HG03064 (cell line): ENCODE measurements around the gene SLC22A5.
A peak's percentile ranks its signal among the peaks of the same experiment; 100 is the strongest.
"Not testable (repeated sequence)": the region's sequence is repeated elsewhere in the genome, so short reads cannot be mapped to it uniquely, and the experiment has no call there.

ENCODE experiments used
- ATAC-seq: cut with Tn5 transposase; IDR thresholded peaks from one replicate; pipeline ENCODE4 v1.9.1; 2021; ENCODE audit warnings: low read depth; ENCODE audit not compliant: unreplicated experiment

SLC22A5 gene

DNA sequence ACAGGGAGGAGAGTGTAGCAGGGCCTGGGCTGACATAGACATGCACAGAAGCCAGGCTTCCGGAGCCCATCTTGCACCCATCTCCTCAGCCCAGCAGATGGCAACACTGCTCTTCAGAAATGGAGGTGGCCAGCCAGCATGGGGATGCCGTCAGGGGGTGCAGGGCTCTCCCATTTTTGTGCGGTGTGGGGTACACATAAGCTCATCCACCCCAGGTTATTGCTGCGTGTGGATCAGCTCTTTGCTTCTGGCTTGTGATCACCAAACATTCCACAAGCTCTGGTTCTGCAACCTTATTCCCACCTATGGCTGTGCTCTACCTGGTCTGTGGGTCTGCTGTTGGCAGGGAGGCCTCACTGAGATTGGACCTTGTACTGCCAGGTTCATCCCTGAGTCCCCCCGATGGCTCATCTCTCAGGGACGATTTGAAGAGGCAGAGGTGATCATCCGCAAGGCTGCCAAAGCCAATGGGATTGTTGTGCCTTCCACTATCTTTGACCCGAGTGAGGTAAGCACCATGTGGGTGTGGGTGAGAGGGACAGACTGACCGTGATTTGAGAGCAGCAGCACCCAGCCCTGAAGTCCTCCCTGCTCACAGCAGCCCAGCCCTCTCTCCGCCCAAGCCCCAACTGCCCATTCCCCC, 17.3 kb downstream of the SLC22A5 start:
- ATAC-seq, result peak; percentile 82

DNA sequence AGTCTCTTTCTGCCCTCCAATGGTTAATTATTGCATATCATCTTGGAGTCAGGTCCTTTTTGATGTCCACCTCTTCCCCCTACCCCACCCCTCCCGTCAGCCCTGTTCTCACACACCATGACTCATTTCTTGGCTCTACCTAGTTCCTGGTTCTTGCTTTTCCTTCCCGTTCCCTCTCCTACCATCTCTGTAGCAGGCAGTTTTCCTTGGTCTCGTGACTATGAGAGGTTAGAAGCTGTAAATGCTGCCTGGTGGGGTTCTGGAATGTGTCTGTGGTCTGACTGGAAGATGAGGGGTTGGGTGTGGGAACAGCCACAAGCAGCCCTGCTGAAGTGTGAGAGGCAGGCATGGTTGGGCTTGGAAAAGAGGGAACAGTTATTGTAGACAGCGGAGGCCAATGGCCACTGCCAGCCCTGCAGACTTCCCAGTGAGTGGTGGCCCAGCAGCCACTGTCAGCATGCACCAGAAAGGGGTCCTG, 18.2 kb downstream of the SLC22A5 start:
- no peak for ATAC-seq

DNA sequence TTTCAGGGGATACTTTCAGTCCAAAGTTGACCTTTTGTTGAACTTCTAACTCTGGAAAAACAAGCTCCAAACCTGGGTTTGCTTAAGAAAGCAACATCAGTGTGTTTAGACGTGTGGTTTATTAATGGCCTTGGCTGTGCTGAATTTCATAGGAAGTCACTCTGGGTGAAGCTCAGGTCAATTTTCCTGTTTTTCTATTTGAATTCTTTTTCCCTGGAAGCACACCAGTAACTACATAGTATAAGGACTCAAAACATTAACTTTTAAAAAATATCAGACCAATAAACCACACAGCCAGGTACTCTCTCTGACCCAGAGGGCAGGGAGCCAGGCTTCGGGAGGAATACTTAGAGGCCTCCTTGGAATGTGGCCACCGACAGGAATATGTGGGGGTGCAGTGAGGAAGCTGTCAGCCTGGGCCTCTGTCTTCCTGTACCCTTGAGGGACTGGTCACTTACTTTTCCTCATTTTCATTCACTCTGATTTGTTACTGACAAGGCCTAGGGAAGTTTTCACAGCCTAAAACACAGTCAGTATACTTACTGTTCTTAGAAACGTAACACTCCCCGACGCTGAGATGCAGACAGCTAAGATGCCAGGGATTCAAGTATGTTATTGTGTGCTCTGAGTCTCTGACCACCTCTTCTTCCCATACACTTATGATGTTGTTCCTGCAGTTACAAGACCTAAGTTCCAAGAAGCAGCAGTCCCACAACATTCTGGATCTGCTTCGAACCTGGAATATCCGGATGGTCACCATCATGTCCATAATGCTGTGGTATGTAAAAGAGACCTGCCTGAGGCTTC, 18.9 kb downstream of the SLC22A5 start:
- no peak for ATAC-seq

DNA sequence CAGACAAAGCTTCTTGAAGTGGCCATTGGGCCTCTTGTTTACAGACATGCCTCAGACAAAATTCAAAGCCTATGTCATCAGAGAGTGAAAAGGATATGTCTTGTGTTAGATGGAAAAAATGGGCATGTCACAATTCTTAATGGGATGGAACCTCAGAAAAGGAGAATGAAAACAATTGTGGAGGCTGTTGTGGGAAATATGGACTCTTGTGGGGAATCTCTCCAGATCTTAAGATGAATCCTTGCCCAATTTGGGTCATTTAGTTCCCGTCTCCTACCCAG, 19.5 kb downstream of the SLC22A5 start:
- no peak for ATAC-seq

DNA sequence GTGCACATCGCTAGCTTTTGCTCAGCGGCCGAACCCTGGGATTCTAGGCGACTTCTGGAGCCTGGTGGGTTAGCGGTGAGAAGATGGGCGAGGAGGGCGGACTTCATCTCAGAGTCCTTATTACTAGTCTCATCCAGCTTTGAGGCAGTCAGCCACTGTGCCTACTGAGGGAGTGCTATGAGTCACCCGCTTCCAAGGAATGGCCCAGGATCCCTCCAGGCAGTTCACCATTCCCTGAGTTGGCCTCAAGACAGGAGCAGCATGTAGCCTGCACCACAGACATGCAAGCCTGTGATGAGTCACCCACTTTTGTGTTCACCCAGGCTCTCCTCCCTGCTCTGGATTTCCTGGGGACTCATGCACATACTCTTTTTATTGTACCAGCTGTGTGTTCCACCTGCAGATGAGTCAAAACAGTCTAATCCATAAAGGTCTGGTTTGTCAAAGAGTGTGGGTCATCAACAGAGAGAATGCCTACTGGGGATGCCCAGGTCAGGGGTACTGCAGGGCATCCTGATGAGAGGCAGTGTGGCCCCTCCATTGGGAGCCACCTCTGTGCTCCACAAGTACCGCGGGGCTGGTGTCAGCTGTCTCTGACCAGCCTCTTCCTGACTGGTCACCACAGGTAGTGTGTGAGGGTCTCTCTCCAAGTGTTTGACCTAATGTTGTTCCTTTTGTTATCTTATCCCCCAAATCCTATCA, 20.2 kb downstream of the SLC22A5 start:
- no peak for ATAC-seq

DNA sequence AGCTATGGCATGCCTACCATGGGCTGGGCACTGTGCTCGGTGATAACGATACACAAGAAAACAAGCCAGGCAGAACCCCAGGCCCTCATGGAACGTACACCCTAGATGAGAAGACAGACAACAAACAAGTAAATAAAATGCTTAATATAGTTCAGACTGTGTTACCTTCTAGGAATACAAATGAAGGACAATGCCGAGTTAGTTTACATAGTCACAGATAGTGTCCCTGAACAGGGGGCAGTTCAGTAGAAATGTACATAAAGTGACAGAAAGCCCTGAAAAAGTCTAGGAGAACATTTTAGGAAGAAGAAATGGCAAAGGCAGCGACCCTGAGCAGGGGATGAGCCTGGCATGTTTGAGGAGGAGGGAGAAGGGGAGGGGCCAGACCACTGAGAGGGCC, 21.7 kb downstream of the SLC22A5 start:
- ATAC-seq, result no peak

GRCh38 chr5:132391870-132392269, 22.4 kb downstream of the SLC22A5 start:
- no peak for ATAC-seq

DNA sequence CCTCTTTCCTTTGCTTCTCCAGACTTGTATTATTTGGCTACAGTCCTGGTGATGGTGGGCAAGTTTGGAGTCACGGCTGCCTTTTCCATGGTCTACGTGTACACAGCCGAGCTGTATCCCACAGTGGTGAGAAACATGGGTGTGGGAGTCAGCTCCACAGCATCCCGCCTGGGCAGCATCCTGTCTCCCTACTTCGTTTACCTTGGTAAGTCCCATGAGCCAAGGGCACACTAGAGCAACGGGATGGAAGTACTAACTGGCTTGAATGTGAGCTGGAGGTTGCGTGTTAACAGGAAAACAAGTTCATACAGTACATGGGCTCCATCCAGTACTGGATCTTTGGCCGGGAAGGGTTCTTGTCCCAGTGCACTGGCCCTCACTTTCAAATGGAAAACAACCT, 22.9 kb downstream of the SLC22A5 start:
- no peak for ATAC-seq

- ATAC-seq, result no peak
Measured at GRCh38 chr5:132392978-132393825, 23.7 kb downstream of the SLC22A5 start.

DNA sequence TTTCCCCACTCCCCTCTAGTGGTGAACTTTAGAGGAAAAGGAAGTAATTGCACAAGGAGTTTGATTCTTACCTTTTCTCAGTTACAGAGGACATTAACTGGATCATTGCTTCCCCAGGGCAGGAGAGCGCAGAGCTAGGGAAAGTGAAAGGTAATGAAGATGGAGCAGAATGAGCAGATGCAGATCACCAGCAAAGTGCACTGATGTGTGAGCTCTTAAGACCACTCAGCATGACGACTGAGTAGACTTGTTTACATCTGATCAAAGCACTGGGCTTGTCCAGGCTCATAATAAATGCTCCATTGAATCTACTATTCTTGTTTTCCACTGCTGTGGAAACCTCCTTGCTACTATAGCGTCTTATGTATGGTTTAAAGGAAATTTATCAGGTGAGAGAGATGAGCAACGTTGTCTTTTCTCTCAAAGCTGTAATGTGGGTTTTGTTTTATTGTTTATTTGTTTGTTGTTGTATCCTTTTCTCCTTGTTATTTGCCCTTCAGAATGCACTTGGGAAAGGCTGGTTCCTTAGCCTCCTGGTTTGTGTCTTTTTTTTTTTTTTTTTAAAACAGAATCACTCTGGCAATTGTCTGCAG, 25.3 kb downstream of the SLC22A5 start:
- ATAC-seq, result peak; percentile 75

DNA sequence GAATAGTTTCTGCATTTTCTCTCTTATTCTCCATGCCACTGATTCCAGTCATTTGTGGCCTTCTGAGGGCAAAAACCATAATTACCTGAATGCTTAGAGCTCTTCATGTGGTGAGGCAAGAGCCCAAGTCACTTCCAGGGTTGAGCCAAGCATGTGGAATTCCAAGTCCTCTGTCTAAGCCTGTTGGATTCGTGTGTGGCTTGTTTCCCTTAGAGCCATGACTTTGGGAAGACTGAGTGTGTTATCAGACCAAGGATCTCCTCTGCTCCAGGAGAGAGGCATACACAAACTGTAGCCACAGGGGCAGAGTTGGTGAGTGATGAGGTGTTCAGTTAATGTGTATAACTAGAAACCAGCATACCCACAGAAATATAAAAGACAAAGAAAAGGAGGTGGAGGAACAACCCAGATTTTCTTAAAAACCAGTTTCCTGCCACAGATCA, 27.1 kb downstream of the SLC22A5 start:
- no peak for ATAC-seq

GRCh38 chr5:132397224-132397623, 27.7 kb downstream of the SLC22A5 start:
- no peak for ATAC-seq

- not testable (repeated sequence) for ATAC-seq
Measured at GRCh38 chr5:132397936-132398675, 28.6 kb downstream of the SLC22A5 start.

- ATAC-seq, result not testable (repeated sequence)
Measured at GRCh38 chr5:132404041-132404440, 34.5 kb downstream of the SLC22A5 start.

- no peak for ATAC-seq
Measured at GRCh38 chr5:132405646-132406045, 36.1 kb downstream of the SLC22A5 start.

DNA sequence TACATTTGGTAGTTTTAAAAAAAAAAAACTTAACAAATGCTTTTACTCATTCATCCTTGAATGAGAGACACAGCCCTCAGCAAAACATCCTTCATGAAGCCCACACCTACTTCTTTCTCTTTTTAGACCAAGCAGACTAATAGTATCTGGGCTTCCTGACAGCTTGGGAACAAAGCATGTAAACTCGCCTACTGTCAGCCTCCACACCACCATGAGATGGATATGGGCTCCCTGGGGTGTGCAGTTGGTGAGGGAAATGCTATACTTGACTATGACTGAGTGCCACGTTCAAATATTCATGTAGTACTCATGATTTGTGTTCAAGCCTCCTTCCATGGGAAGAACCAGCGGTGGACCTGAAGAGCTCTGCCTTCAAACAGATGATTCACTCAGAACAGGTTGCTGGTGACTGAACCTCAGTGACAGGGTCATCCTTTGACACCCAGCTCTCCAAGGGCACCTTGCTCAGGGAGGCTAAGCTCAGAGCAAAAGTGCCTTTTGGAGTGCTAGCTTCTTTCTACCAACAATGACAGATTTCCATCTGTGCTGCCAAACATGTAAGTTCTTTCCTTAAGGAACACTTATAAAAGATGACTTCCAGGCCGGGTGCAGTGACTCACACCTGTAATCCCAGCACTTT, 36.8 kb downstream of the SLC22A5 start:
- no peak for ATAC-seq

DNA sequence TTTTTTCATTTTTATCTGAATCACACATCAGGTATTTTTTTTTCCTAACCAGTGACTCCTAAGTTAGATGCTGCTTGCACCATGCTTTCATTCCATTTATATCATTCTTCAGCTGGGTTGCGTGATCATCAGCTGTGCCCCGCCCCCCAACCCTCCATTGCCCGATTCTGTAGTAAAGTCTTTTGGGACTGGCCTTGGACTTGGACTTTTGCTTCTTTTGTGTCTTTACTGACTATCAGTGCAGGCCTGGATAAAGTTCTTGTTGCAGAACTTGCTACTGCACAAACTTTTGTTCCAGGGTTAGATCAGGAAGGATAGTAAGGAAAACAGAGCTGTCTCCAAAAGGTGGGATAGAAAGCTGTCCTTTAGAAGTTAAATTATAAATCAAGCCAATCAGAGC, 38.5 kb downstream of the SLC22A5 start:
- ATAC-seq, result no peak

DNA sequence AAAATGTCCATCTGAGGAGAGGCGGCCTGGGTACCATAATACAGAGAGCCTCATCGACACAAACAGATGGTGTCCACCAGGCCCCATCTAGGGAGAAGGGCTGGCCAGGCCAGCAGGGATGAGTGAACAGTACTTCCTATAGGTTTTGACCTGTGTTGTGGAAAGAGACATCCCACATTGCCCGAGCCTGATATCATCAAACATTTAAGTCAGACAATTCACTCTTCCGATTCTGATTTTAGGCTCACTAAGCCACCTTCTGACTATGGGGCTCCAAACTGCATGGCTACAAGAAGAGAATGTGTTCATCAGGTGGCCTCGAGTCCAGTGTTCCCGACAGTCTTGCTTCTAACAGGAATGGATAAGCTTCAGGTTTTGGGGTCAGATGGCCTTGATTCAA, 38.9 kb downstream of the SLC22A5 start:
- ATAC-seq, result no peak

GRCh38 chr5:132408965-132409364, 39.5 kb downstream of the SLC22A5 start:
- ATAC-seq, result no peak
